ENCODE data around the gene TBC1D22A. TPM values are rescaled to one million over a fixed set of nuclear protein-coding genes. Genes with fewer than 3 reads are reported as not detected.

TBC1D22A gene
- total RNA-seq, 1 donor from 2014 or later: 14.3 TPM

- Mint-ChIP-seq H3K9me3 (peaks cover 9% of the 10 kb centered on the region), H3K27me3 (ENCODE audit: low read depth) (no peaks in the 10 kb centered on the region), H3K36me3 (ENCODE audit: low read depth) (peaks cover 16% of the 10 kb centered on the region), H3K4me3 (no peak overlapping the region), H3K4me1 (no peaks in the 10 kb centered on the region), H3K27ac (ENCODE audit: unreplicated experiment) (no peak overlapping the region)
- no peak for TF ChIP-seq CTCF (conservative IDR thresholded peaks at IDR 0.05)
- no peak for DNase-seq (ENCODE audit: low read depth, low spot score)
These were observed 80.2 kb downstream of the TBC1D22A start for GRCh38 chr22:46842606-46843005.

GRCh38 chr22:46843821-46844255 lies 81.4 kb downstream of the TBC1D22A start:
- no peak overlapping the region for H3K27ac Mint-ChIP-seq (ENCODE audit: unreplicated experiment)
- DNase-seq (ENCODE audit: low read depth, low spot score): no peak
- H3K36me3 Mint-ChIP-seq (ENCODE audit: low read depth): peaks cover 12% of the 10 kb centered on the region
- no peak for TF ChIP-seq CTCF (conservative IDR thresholded peaks at IDR 0.05)
- no peaks in the 10 kb centered on the region for H3K4me1 Mint-ChIP-seq
- no peak overlapping the region for H3K4me3 Mint-ChIP-seq
- H3K27me3 Mint-ChIP-seq (ENCODE audit: low read depth): no peaks in the 10 kb centered on the region
- H3K9me3 Mint-ChIP-seq: peaks cover 8% of the 10 kb centered on the region

GRCh38 chr22:46844606-46845210 lies 82.3 kb downstream of the TBC1D22A start:
- no peak for TF ChIP-seq CTCF (conservative IDR thresholded peaks at IDR 0.05)
- Mint-ChIP-seq H3K27me3 (ENCODE audit: low read depth) (no peaks in the 10 kb centered on the region), H3K9me3 (peaks cover 4% of the 10 kb centered on the region), H3K36me3 (ENCODE audit: low read depth) (peaks cover 11% of the 10 kb centered on the region), H3K4me1 (no peaks in the 10 kb centered on the region), H3K27ac (ENCODE audit: unreplicated experiment) (peak overlapping the region; percentile 36), H3K4me3 (no peak overlapping the region)
- no peak for DNase-seq (ENCODE audit: low read depth, low spot score)

- peak; percentile 65 for TF ChIP-seq CTCF (conservative IDR thresholded peaks at IDR 0.05)
- no peak overlapping the region for H3K27ac Mint-ChIP-seq (ENCODE audit: unreplicated experiment)
- no peak overlapping the region for H3K4me3 Mint-ChIP-seq
- DNase-seq (ENCODE audit: low read depth, low spot score): no peak
- no peaks in the 10 kb centered on the region for H3K4me1 Mint-ChIP-seq
- H3K9me3 Mint-ChIP-seq: no peaks in the 10 kb centered on the region
- no peaks in the 10 kb centered on the region for H3K27me3 Mint-ChIP-seq (ENCODE audit: low read depth)
- peaks cover 11% of the 10 kb centered on the region for H3K36me3 Mint-ChIP-seq (ENCODE audit: low read depth)
These were observed 83.1 kb downstream of the TBC1D22A start for GRCh38 chr22:46845296-46846149.

- TF ChIP-seq CTCF (conservative IDR thresholded peaks at IDR 0.05): no peak
- Mint-ChIP-seq H3K4me3 (no peak overlapping the region), H3K4me1 (no peaks in the 10 kb centered on the region), H3K27me3 (ENCODE audit: low read depth) (no peaks in the 10 kb centered on the region), H3K36me3 (ENCODE audit: low read depth) (peaks cover 14% of the 10 kb centered on the region), H3K27ac (ENCODE audit: unreplicated experiment) (peak overlapping the region; percentile 74), H3K9me3 (no peaks in the 10 kb centered on the region)
- no peak for DNase-seq (ENCODE audit: low read depth, low spot score)
These were observed 83.8 kb downstream of the TBC1D22A start for GRCh38 chr22:46846150-46846831.

Data from neural crest cell (in vitro differentiated cells).